Liver (tissue), 9 donors: Measurements from ENCODE around the gene FAT1. TPM values are rescaled to one million over a fixed set of nuclear protein-coding genes. Genes with fewer than 3 reads are reported as not detected.

ENCODE experiments used
- DNase-seq: peaks from one replicate; pipeline ENCODE4 v3.0.0-alpha.2; 2017; ENCODE audit warnings: low spot score
- H3K27ac ChIP-seq, 2 donors: one replicate each; pipeline ENCODE4 v1.7.0; 2013; ENCODE audit warnings: inconsistent platforms in 2 of 2, low read length in 2 of 2, control low read depth in 1 of 2, low read depth in 1 of 2, mild to moderate bottlenecking in 1 of 2
- H3K27me3 ChIP-seq, 4 donors: one replicate each; pipeline versions ENCODE4 v1.6.1 to v1.7.0; 2013; ENCODE audit warnings: low read length in 3 of 4, inconsistent platforms in 1 of 4, mild to moderate bottlenecking in 1 of 4, moderate library complexity in 1 of 4; ENCODE audit not compliant: control insufficient read depth in 4 of 4, insufficient read depth in 4 of 4
- H3K36me3 ChIP-seq, 4 donors: one replicate each; pipeline versions ENCODE4 v1.6.1 to v1.7.0; 2013; ENCODE audit warnings: low read length in 3 of 4, mild to moderate bottlenecking in 3 of 4, low read depth in 1 of 4, moderate library complexity in 1 of 4; ENCODE audit not compliant: control insufficient read depth in 4 of 4, insufficient read depth in 3 of 4
- H3K4me1 ChIP-seq, 4 donors: one replicate each; pipeline versions ENCODE4 v1.6.1 to v1.7.0; 2013; ENCODE audit warnings: low read length in 3 of 4, mild to moderate bottlenecking in 3 of 4, moderate library complexity in 1 of 4; ENCODE audit not compliant: control insufficient read depth in 4 of 4, insufficient read depth in 4 of 4
- H3K4me3 ChIP-seq, 3 donors: one replicate each; pipeline versions ENCODE4 v1.6.1 to v1.7.0; 2013; ENCODE audit warnings: low read length in 3 of 3, control low read depth in 1 of 3, low read depth in 1 of 3, mild to moderate bottlenecking in 1 of 3
- H3K9ac ChIP-seq, 2 donors: one replicate each; pipeline ENCODE4 v1.7.0; 2013; ENCODE audit warnings: low read length in 2 of 2, mild to moderate bottlenecking in 2 of 2, moderate library complexity in 2 of 2, control low read depth in 1 of 2, low read depth in 1 of 2
- H3K9me3 ChIP-seq, 4 donors: one replicate each; pipeline versions ENCODE4 v1.6.1 to v1.7.0; 2013; ENCODE audit warnings: low read length in 3 of 4; ENCODE audit not compliant: control insufficient read depth in 4 of 4
- ATF3 ChIP-seq: IDR thresholded peaks from 2 replicates; pipeline ENCODE4 v1.6.1; 2016; ENCODE audit warnings: antibody characterized with exemption
- FOXA1 ChIP-seq: IDR thresholded peaks from 2 replicates; pipeline ENCODE4 v1.6.1; 2016; ENCODE audit warnings: antibody characterized with exemption
- FOXA2 ChIP-seq: IDR thresholded peaks from 2 replicates; pipeline ENCODE4 v1.6.1; 2016; ENCODE audit warnings: antibody characterized with exemption
- GABPA ChIP-seq, 2 donors: IDR thresholded peaks in 1 of 2; conservative IDR thresholded peaks in 1 of 2; 2 replicates each; pipeline ENCODE4 v1.6.1; 2016; ENCODE audit warnings: antibody characterized with exemption in 2 of 2, mild to moderate bottlenecking in 1 of 2, moderate library complexity in 1 of 2
- HNF4A ChIP-seq, 2 donors: conservative IDR thresholded peaks; 2 replicates each; pipeline ENCODE4 v1.6.1; 2016; ENCODE audit warnings: antibody characterized with exemption in 2 of 2, mild to moderate bottlenecking in 2 of 2
- HNF4G ChIP-seq: IDR thresholded peaks from 2 replicates; pipeline ENCODE4 v1.6.1; 2016; ENCODE audit warnings: antibody characterized with exemption
- JUND ChIP-seq, 2 donors: IDR thresholded peaks; 2 replicates each; pipeline ENCODE4 v1.6.1; 2016; ENCODE audit warnings: antibody characterized with exemption in 2 of 2
- MAX ChIP-seq: IDR thresholded peaks from 2 replicates; pipeline ENCODE4 v1.6.1; 2016; ENCODE audit warnings: antibody characterized with exemption
- NR2F2 ChIP-seq: IDR thresholded peaks from 2 replicates; pipeline ENCODE4 v1.6.1; 2016; ENCODE audit warnings: antibody characterized with exemption
- RAD21 ChIP-seq, 2 donors: IDR thresholded peaks; 2 replicates each; pipeline ENCODE4 v1.6.1; 2016; ENCODE audit warnings: antibody characterized with exemption in 2 of 2, mild to moderate bottlenecking in 2 of 2
- REST ChIP-seq: IDR thresholded peaks from 2 replicates; pipeline ENCODE4 v1.6.1; 2016; ENCODE audit warnings: antibody characterized with exemption, mild to moderate bottlenecking
- RXRA ChIP-seq, 2 donors: IDR thresholded peaks; 2 replicates each; pipeline ENCODE4 v1.6.1; 2017 to 2018; ENCODE audit warnings: antibody characterized with exemption in 2 of 2, mild to moderate bottlenecking in 1 of 2
- SP1 ChIP-seq: IDR thresholded peaks from 2 replicates; pipeline ENCODE4 v1.6.1; 2018; ENCODE audit warnings: antibody characterized with exemption, mild to moderate bottlenecking
- TAF1 ChIP-seq: conservative IDR thresholded peaks from 2 replicates; pipeline ENCODE4 v1.6.1; 2016; ENCODE audit warnings: antibody characterized with exemption, mild to moderate bottlenecking
- YY1 ChIP-seq: IDR thresholded peaks from 2 replicates; pipeline ENCODE4 v1.6.1; 2016; ENCODE audit warnings: antibody characterized with exemption, mild to moderate bottlenecking
- WGBS: extraction: QIAGEN DNeasy Blood & Tissue Kit; methylation state at CpG from one replicate; pipeline ENCODE4 v1.1.7; 2013; 5-methylcytosine and 5-hydroxymethylcytosine counted together
- polyA plus RNA-seq, 2 donors: library from polyadenylated mRNA; stranded (reverse) in 1 of 2; unstranded in 1 of 2; fragments of 200-250 nt in 1 of 2; fragments of >200 nt in 1 of 2; fragmentation: Nextera tagmentation in 1 of 2; extraction: Ambion mirVana in 1 of 2; gene quantifications; one replicate each; pipeline versions ENCODE4 v1.2.1 to v1.2.3, GENCODE V29; 2013 to 2015
- total RNA-seq, 2 donors: library from RNA; depleted of rRNA; stranded (reverse); fragments of >200 nt; gene quantifications; one replicate each; pipeline ENCODE4 v1.2.3, GENCODE V29; 2014
- TF ChIP-seq, protein P1 (sequence below): IDR thresholded peaks from 2 replicates; pipeline ENCODE4 v1.6.1; 2016; ENCODE audit warnings: antibody characterized with exemption
- donor health status: healthy.
- donor health status: healthy.
- donor health status: healthy.
- donor health status: healthy.
- donor health status: healthy.

FAT1 gene
- total and polyA plus RNA-seq, 4 donors, result 10.0 to 48.0 (median 30.0) TPM

DNA sequence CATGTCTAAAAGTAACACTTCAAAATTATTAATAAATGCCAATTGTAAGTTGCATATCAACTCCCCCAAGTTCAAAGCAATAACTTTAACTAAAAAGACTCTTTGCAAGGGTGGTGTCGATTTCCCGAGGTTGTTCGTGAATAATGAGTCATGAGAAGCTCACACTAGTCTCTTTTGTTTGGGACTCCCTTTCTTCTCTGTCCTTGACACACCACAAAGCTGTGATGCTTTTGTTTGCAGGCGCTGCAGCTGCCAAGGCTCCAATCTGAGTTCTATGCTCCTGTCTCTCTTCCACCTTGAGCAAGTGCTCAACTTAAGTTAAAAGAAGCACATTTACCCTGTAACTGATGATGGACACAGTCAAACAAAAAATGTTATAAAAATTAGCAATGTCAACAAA lies 65.9 kb downstream of the FAT1 start:
- Histone ChIP-seq H3K4me3 (no peak overlapping the region), H3K27me3 (no peaks in the 10 kb centered on the region), H3K9ac (no peak overlapping the region), H3K9me3 (no peaks in the 10 kb centered on the region), H3K4me1 (no peaks in the 10 kb centered on the region), H3K36me3 (peaks cover 0 to 2% (median 0%) of the 10 kb centered on the region in 4 donors), H3K27ac (no peak overlapping the region)
- TF ChIP-seq HNF4G, result no peak
- no peak for TF ChIP-seq JUND (IDR thresholded peaks at IDR 0.05)
- TF ChIP-seq TAF1, result no peak
- TF ChIP-seq, protein P1, sequence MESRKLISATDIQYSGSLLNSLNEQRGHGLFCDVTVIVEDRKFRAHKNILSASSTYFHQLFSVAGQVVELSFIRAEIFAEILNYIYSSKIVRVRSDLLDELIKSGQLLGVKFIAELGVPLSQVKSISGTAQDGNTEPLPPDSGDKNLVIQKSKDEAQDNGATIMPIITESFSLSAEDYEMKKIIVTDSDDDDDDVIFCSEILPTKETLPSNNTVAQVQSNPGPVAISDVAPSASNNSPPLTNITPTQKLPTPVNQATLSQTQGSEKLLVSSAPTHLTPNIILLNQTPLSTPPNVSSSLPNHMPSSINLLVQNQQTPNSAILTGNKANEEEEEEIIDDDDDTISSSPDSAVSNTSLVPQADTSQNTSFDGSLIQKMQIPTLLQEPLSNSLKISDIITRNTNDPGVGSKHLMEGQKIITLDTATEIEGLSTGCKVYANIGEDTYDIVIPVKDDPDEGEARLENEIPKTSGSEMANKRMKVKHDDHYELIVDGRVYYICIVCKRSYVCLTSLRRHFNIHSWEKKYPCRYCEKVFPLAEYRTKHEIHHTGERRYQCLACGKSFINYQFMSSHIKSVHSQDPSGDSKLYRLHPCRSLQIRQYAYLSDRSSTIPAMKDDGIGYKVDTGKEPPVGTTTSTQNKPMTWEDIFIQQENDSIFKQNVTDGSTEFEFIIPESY, result no peak
- TF ChIP-seq REST, result no peak
- no peak for TF ChIP-seq ATF3
- no peak for TF ChIP-seq FOXA1
- no peak for TF ChIP-seq RAD21 (IDR thresholded peaks at IDR 0.05)
- TF ChIP-seq RXRA (IDR thresholded peaks at IDR 0.05), result no peak
- TF ChIP-seq GABPA (IDR thresholded peaks at IDR 0.05 in 1 of 2, conservative IDR thresholded peaks at IDR 0.05 in 1 of 2), result no peak
- no peak for TF ChIP-seq SP1
- no peak for TF ChIP-seq FOXA2
- TF ChIP-seq MAX, result no peak
- WGBS, result 88% methylated on average over 4 of the region's 4 CpGs
- no peak for DNase-seq

DNA sequence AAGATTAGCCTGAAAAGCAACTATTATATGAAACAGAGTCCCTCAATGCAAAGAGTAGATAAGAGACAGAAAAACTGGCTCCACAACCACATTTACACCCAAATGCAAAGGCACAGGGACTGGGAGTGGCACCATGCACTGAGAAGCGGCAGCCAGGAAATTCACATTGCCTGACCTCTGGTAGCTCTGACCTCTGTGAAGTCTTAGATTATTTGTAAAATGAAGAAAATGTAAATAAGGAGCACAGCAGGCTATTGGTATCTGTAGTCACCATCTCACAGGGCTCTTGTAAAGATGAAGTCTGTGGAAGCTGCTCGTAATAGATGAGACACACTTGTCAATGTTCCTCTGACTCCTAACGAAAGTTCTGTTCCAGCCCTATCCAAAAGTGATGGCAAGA lies 69.7 kb downstream of the FAT1 start:
- H3K27me3 ChIP-seq, result no peaks in the 10 kb centered on the region
- no peaks in the 10 kb centered on the region for H3K36me3 ChIP-seq
- no peak overlapping the region for H3K4me3 ChIP-seq
- H3K4me1 ChIP-seq, result peaks cover 0 to 3% (median 0%) of the 10 kb centered on the region in 4 donors
- 89% methylated on average over 3 of the region's 3 CpGs for WGBS
- no peak overlapping the region for H3K27ac ChIP-seq
- TF ChIP-seq GABPA (IDR thresholded peaks at IDR 0.05 in 1 of 2, conservative IDR thresholded peaks at IDR 0.05 in 1 of 2) (no peak), YY1 (no peak), RXRA (IDR thresholded peaks at IDR 0.05) (no peak), HNF4A (conservative IDR thresholded peaks at IDR 0.05) (no peak), SP1 (no peak), FOXA1 (no peak), REST (no peak), NR2F2 (no peak)
- TF ChIP-seq, protein P1, result no peak
- no peaks in the 10 kb centered on the region for H3K9me3 ChIP-seq
- no peak for DNase-seq
- no peak overlapping the region for H3K9ac ChIP-seq
